Measurements from ENCODE around the gene KCTD7.
"Not testable (repeated sequence)": the region's sequence is repeated elsewhere in the genome, so short reads cannot be mapped to it uniquely, and the experiment has no call there.

The KCTD7 gene

DNA sequence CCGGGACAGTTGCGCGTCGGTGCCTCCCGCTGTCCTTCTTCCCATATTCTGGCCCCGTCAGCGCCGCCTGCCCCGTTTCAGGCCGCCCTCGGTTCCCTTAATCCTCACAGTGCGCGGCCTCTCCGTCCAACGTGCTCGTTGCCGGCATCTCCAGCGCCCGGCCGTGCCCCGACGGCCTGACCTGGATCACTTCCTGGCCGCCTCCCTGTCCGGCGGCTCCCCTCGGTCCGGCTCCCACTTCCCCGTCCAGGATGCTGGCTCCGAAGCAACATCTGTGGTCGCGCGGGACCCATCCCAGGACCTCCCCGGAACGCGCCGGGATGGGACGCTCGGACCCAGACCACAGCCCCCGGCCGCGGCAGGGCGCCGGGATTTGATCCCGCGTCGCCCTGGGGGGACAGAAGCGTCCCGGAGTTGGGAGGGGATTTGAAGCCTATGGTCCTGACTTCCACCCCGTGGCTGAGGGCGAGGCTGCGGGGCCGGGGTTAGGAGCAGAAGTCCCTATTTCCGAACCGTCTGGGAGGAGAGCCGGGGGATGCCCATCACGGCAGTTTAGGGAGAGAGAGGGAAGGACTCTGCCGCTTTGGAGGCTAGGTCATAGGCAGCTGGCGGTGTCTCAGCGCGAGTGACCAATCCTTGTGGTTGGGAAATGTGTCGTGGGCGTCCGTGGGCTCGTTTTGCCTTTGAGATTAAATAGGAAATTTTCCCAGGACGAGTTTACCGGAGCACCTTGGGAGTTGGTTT, 53.8 kb downstream of the KCTD7 start:
- no peak for DNase-seq

DNA sequence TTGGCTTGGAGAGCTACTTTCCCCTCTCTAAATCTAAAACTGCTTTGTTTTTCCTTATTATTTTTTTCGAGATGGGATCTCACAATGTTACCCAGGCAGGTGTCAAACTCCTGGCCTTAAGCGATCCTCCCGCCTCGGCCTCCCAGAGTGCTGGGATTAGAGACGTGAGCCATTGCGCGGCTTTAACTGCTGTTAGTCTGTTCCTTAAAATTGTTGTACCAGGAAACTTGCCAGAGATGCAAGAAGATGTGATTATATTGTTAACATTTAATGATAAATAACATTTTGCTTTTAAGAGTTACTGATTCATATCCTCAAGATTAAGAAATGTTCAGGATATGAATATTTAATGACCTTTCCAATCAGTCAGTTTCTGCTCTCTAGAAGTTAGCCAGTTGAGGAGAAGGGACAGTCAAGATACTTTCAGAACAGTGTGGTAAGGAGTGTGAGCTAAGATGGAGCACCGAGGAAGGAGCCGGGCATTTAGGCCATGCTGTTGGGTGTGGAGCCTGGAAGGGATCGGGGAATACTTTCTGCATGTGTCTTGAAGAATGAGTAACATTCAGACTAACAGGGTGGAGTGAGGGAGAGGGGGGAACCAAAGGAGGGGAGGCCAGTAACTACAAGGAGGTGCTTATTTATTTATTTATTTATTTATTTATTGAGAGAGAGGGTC, 54.6 kb downstream of the KCTD7 start:
- DNase-seq: not testable (repeated sequence)

DNA sequence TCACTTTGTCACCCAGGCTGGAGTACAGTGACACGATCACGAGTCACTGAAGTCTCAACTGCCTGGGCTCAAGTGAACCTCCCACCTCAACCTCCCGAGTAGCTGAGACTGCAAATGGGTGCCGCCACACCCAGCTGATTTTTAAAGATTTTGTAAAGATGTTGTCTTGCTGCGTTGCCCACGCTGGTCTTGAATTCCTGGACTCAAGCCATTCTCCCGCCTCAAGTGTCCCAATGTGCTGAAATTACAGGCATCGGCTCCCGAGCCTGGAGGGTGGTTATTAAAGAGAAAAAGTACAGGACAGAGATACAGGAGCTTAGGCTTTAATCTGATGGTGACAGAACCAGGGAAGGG, 55.1 kb downstream of the KCTD7 start:
- DNase-seq: no peak

DNA sequence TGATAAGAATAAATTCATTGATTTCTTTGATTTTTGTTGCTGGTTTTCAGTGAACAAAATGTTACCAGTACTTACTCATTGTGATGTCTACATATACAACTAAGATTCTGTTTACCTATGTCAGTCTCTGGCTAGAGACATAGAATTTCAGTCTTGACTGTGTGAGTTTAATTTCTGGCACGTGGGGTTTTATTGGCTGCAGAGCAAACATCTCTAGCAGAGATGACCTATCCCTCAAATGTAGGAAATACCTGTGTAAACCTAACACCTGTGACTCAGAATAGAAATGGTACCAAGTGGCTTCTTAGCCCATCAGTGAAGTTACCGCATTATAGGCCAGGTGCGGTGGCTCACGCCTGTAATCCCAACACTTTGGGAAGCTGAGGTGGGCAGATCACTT, 57.0 kb downstream of the KCTD7 start:
- DNase-seq: not testable (repeated sequence)

DNA sequence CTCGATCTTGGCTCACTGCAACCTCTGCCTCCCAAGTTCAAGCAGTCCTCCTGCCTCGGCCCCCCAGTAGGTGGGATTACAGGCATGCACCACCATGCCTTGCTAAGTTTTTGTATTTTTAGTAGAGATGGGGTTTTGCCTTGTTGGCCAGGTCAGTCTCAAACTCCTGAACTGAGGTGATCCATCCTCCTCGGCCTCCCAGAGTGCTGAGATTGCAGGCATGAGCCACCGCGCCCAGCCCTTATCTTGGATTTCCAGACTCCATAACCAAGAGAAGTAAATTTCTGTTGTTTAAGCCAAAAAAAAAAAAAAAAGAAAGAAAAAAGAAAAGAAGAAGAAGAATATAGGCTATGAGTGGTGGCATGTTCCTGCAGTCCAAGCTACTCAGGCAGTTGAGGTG, 58.5 kb downstream of the KCTD7 start:
- no peak for DNase-seq

DNA sequence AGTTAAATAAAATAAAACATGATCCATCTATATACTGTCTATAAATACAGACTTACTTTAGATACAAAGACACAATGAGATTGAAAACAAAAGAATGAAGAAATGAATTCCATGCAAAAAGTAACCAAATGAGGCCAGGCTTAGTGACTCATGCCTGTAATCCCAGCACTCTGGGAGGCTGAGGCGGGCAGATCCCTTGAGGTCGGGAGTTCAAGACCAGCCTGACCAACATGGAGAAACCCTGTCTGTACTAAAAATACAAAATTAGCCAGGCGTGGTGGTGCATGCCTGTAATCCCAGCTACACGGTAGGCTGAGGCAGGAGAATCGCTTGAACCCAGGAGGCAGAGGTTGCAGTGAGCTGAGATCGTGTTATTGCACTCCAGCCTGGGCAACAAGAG, 59.0 kb downstream of the KCTD7 start:
- not testable (repeated sequence) for DNase-seq

DNA sequence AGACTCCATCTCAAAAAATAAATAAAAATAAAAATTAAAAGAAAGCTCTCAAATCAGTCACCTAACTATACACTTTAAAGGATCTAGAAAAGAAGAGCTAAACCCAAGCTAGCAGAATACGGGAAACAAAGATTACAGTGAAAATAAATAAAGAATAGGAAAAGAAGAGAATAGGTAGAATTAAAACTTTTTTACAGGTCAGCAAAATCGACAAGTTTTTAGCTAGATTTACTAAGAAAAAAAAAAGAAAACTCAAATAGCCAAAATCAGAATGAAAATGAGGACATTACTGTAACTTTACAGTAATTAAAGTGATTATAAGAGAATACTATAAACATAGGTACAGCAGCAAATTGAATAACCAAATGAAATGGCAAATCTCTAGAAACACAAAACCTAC, 60.4 kb downstream of the KCTD7 start:
- DNase-seq: no peak

DNA sequence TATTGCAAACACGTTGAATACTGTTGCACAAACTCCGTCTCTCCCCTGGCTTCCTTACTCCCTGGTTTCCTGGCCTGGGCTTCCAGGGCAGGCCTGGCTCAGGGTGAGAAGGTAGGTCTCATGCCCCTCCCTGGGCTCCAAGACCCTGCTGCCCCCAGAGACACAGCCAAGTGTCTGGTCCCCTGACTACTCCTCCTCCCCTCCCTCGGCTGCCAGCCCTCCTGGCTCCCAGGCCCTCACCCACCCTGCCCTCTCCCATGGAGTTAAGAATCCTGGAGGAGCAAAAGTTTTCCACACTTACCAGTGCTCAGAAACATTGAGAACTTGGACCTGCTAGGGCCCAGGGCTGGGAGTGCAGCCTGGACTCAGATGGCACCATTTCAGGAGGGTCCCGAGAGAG, 64.7 kb downstream of the KCTD7 start:
- DNase-seq: no peak
